Endothelial cell of umbilical vein (primary cell): ENCODE measurements around the gene SH3RF3. TPM values are rescaled to one million over a fixed set of nuclear protein-coding genes. Genes with fewer than 3 reads are reported as not detected.

ENCODE experiments used
- BruUV-seq: library from RNA; stranded (reverse); fragments of 400-500 nt; replicated peaks from 2 replicates; lab custom pipeline; 2021; lab: Mats Ljungman, UMichigan
- CTCF ChIA-PET: fragments of 300-600, 350-600 bp; sonication (Branson Sonifier 250); formaldehyde crosslinking; loops from one replicate; lab custom pipeline; 2021; ENCODE audit warnings: antibody characterized with exemption, inconsistent platforms; lab: Charles Lee
- POLR2A ChIA-PET: fragments of 300-600, 350-600 bp; sonication (Branson Sonifier 250); formaldehyde crosslinking; loops from one replicate; lab custom pipeline; 2021; ENCODE audit warnings: antibody characterized with exemption, inconsistent platforms; lab: Charles Lee
- DNase-seq: peaks from one replicate; pipeline ENCODE4 v3.0.0-alpha.2; 2011; ENCODE audit warnings: low read depth, low spot score
- FAIRE-seq: peaks from 2 replicates; lab custom pipeline; 2011; peaks lifted over from hg19 to GRCh38; lab: Jason Lieb, UNC
- H2AFZ ChIP-seq: 2 replicates; pipeline ENCODE4 v1.6.0; 2012; ENCODE audit warnings: low read depth, low read length, control low read depth, inconsistent platforms
- H3K27ac ChIP-seq: 2 replicates; pipeline ENCODE4 v1.5.1; 2011; ENCODE audit warnings: low read depth, mild to moderate bottlenecking, control low read depth, low read length, moderate library complexity; ENCODE audit not compliant: insufficient read depth
- H3K27me3 ChIP-seq, 2 experiments: 2 replicates each; pipeline versions ENCODE4 v1.6.0 to v1.6.1; 2011; ENCODE audit warnings: low read length in 2 of 2, mixed read lengths in 1 of 2; ENCODE audit not compliant: control insufficient read depth in 2 of 2, insufficient read depth in 2 of 2
- H3K36me3 ChIP-seq, 2 experiments: 2 replicates in 1 of 2; 3 replicates in 1 of 2; pipeline ENCODE4 v1.5.1; 2011; ENCODE audit warnings: low read length in 2 of 2, mild to moderate bottlenecking in 1 of 2, moderate library complexity in 1 of 2; ENCODE audit not compliant: control insufficient read depth in 2 of 2, insufficient read depth in 2 of 2; ENCODE audit errors: extremely low read depth in 1 of 2
- H3K4me1 ChIP-seq: 3 replicates; pipeline ENCODE4 v1.5.1; 2011; ENCODE audit warnings: mild to moderate bottlenecking, low read length; ENCODE audit not compliant: control insufficient read depth, insufficient read depth; ENCODE audit errors: extremely low read depth
- H3K4me2 ChIP-seq: 2 replicates; pipeline ENCODE4 v1.6.1; 2011; ENCODE audit warnings: low read length, control low read depth, mixed read lengths; ENCODE audit not compliant: insufficient read depth
- H3K4me3 ChIP-seq, 3 experiments: fragments of 200-600 bp in 1 of 3; sonication (generic), shearing (Covaris generic) in 1 of 3; replicated peaks in 1 of 3; 2 replicates each; pipeline ENCODE4 v1.5.1; 2011 to 2016; ENCODE audit warnings: control low read depth in 3 of 3, low read length in 3 of 3, mild to moderate bottlenecking in 2 of 3, inconsistent platforms in 1 of 3, low read depth in 1 of 3, moderate library complexity in 1 of 3; ENCODE audit not compliant: insufficient read depth in 1 of 3
- H3K79me2 ChIP-seq: 2 replicates; pipeline ENCODE4 v1.6.0; 2012; ENCODE audit warnings: low read length, inconsistent platforms; ENCODE audit not compliant: control insufficient read depth, insufficient read depth
- H3K9ac ChIP-seq: replicated peaks from 2 replicates; pipeline ENCODE3; 2011; ENCODE audit warnings: low read length, control low read depth; ENCODE audit not compliant: insufficient read depth; ENCODE audit errors: extremely low read depth
- H3K9me1 ChIP-seq: replicated peaks from 3 replicates; pipeline ENCODE4 v1.6.0; 2011; ENCODE audit warnings: mild to moderate bottlenecking, low read length; ENCODE audit not compliant: control insufficient read depth, insufficient read depth; ENCODE audit errors: extremely low read depth
- H3K9me3 ChIP-seq: replicated peaks from 2 replicates; pipeline ENCODE4 v1.5.1; 2012; ENCODE audit warnings: low read length, inconsistent platforms; ENCODE audit not compliant: control insufficient read depth, insufficient read depth
- H4K20me1 ChIP-seq: replicated peaks from 2 replicates; pipeline ENCODE3; 2011; ENCODE audit warnings: mild to moderate bottlenecking, low read length; ENCODE audit not compliant: control insufficient read depth, insufficient read depth; ENCODE audit errors: extremely low read depth
- EZH2 ChIP-seq: IDR thresholded peaks from 2 replicates; pipeline ENCODE4 v1.6.1; 2012; ENCODE audit warnings: borderline replicate concordance, low read depth, mild to moderate bottlenecking, moderate library complexity, low read length, inconsistent platforms; ENCODE audit not compliant: severe bottlenecking
- FOS ChIP-seq: IDR thresholded peaks from 2 replicates; pipeline ENCODE4 v1.6.1; 2011; ENCODE audit warnings: mild to moderate bottlenecking, low read length, moderate library complexity, borderline replicate concordance; ENCODE audit not compliant: insufficient read depth
- JUN ChIP-seq: IDR thresholded peaks from 2 replicates; pipeline ENCODE4 v1.6.1; 2011; ENCODE audit warnings: borderline replicate concordance, low read depth; ENCODE audit not compliant: insufficient read length, insufficient read depth
- MYC ChIP-seq: IDR thresholded peaks from one replicate; pipeline ENCODE4 v1.6.1; 2011; ENCODE audit warnings: mild to moderate bottlenecking, low read depth, low read length
- POLR2A ChIP-seq: IDR thresholded peaks from 2 replicates; pipeline ENCODE4 v1.6.1; 2012; ENCODE audit warnings: low read depth, mild to moderate bottlenecking, control low read depth, low read length
- POLR2AphosphoS5 ChIP-seq: IDR thresholded peaks from 2 replicates; pipeline ENCODE4 v1.6.1; 2012; ENCODE audit warnings: low read depth, mild to moderate bottlenecking, control low read depth, low read length, moderate library complexity; ENCODE audit not compliant: insufficient read depth
- dilution Hi-C: fragments of 300-500 bp; cut with MboI; formaldehyde crosslinking; loops from one replicate; pipeline ENCODE4 v1.15.0; 2019; ENCODE audit warnings: low sequenced_read_pairs; ENCODE audit not compliant: extremely low pct_ligation_motif_present
- intact Hi-C: fragments of 100-400 bp; cut with micrococcal nuclease; formaldehyde crosslinking; loops from one replicate; pipeline ENCODE4 v1.10.0; 2022
- polyA plus RNA-seq, 4 experiments: library from polyadenylated mRNA; depleted of rRNA in 3 of 4; stranded (reverse) in 3 of 4; unstranded in 1 of 4; fragments of >200 nt; gene quantifications; 2 replicates each; pipeline versions ENCODE4 v1.2.1 to v1.2.3, GENCODE V29; 2011 to 2012; ENCODE audit warnings: missing spikeins in 1 of 4
- total RNA-seq: library from RNA; stranded (reverse); gene quantifications from 2 replicates; pipeline ENCODE4 v1.2.3, GENCODE V29; 2021
- TF ChIP-seq, protein P1 (sequence below): IDR thresholded peaks from 2 replicates; pipeline ENCODE4 v1.6.1; 2011; ENCODE audit not compliant: insufficient read depth, insufficient read length
- TF ChIP-seq, protein P2 (sequence below), 2 donors: IDR thresholded peaks; 1 replicate in 1 of 2; 2 replicates in 1 of 2; pipeline ENCODE4 v1.5.1; 2011; ENCODE audit warnings: low read length in 2 of 2, mild to moderate bottlenecking in 2 of 2, moderate library complexity in 2 of 2, control low read depth in 1 of 2, inconsistent platforms in 1 of 2, low read depth in 1 of 2; ENCODE audit not compliant: insufficient read depth in 1 of 2; ENCODE audit errors: extremely low read depth in 1 of 2

The SH3RF3 gene
- total and polyA plus RNA-seq, 2 donors (not counting 3 experiments of a cell fraction or from before 2014, with no cell fraction given) = 3.8 to 14.7 TPM

DNA sequence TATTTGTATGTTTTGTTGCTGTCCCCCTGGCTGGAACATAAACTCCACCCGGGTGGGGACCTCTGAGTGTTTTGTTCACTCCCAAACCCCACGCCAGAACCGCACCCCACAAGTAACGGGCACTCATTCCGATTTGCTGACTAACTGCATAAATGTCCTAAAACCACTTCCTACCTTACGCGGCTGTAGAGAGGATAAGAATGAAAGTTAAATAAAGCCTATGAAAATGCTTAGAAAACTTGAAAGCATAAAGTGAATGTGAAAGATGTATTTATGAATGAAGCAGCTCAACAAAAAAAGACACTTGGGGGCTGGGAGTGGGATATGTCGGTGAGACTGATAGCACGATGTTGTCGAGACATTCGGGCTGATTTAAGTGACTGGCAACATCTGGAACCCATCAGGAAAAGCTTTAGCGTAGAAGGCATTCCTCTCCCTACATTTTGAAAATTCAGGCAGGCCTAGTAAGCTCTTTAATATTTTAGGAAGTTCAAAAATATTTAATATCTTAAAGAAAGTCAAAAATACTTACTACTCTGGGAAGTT, 206.7 kb downstream of the SH3RF3 start:
- Histone ChIP-seq H3K9me1 (no peaks in the 10 kb centered on the region), H3K79me2 (peaks cover 11% of the 10 kb centered on the region), H3K4me2 (peak overlapping the region; percentile 90), H3K4me3 (peak overlapping the region in 1 of 3 experiments; percentile 19), H3K4me1 (peaks cover 60% of the 10 kb centered on the region), H4K20me1 (no peaks in the 10 kb centered on the region), H3K27ac (peak overlapping the region; percentile 60), H2AFZ (peak overlapping the region; percentile 75), H3K27me3 (no peaks in the 10 kb centered on the region), H3K36me3 (no peaks in the 10 kb centered on the region), H3K9ac (peak overlapping the region; percentile 46), H3K9me3 (no peaks in the 10 kb centered on the region)
- ChIA-PET CTCF (interaction anchor here (1.1 kb wide), 1 partner anchor 16 kb away, joined by 3 read pairs; no protein-coding TSS in a partner anchor), POLR2A (no interaction called here)
- intact Hi-C loops (no loop called here), dilution Hi-C loops (no loop called here)
- BruUV-seq = no TSS peak
- DNase-seq (peak; percentile 42), FAIRE-seq (peak; percentile 76)
- TF ChIP-seq POLR2AphosphoS5 = no peak
- TF ChIP-seq JUN = no peak
- TF ChIP-seq POLR2A = no peak
- TF ChIP-seq, protein P1, sequence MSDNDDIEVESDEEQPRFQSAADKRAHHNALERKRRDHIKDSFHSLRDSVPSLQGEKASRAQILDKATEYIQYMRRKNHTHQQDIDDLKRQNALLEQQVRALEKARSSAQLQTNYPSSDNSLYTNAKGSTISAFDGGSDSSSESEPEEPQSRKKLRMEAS = no peak
- TF ChIP-seq FOS = peak; percentile 9
- TF ChIP-seq EZH2 = no peak
- TF ChIP-seq, protein P2, sequence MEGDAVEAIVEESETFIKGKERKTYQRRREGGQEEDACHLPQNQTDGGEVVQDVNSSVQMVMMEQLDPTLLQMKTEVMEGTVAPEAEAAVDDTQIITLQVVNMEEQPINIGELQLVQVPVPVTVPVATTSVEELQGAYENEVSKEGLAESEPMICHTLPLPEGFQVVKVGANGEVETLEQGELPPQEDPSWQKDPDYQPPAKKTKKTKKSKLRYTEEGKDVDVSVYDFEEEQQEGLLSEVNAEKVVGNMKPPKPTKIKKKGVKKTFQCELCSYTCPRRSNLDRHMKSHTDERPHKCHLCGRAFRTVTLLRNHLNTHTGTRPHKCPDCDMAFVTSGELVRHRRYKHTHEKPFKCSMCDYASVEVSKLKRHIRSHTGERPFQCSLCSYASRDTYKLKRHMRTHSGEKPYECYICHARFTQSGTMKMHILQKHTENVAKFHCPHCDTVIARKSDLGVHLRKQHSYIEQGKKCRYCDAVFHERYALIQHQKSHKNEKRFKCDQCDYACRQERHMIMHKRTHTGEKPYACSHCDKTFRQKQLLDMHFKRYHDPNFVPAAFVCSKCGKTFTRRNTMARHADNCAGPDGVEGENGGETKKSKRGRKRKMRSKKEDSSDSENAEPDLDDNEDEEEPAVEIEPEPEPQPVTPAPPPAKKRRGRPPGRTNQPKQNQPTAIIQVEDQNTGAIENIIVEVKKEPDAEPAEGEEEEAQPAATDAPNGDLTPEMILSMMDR (IDR thresholded peaks at IDR 0.05; ENCODE audit: extremely low read depth in 1 of 2, insufficient read depth in 1 of 2, low read depth in 1 of 2, low read length in 2 of 2) = no peak
- TF ChIP-seq MYC = no peak
